Globus pallidus (tissue), 1 donor: ENCODE results near the gene DSE.
A peak's percentile ranks its signal among the peaks of the same experiment; 100 is the strongest.

ENCODE experiments used
- DNase-seq: peaks from one replicate; pipeline ENCODE4 v3.0.0-alpha.2; 2015; ENCODE audit warnings: low spot score

DSE gene

DNA sequence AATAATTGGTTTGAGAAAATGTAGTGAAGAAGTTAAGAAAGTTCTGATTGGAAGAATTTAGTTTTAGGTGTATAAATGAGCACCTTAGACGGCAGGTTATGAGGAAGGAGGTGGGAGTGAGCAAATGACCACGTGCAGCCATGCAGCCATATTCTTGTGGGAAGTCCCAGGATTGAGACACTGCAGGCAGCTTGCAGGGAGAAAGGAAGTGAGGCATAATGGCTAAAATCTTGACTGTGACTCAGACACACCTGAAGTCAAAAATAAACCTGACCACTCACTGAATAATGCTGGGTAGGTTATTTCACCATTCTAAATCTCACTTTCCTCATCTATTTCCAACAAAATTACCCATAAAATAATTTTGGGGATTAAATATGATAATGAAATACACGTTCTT, 16.6 kb downstream of the DSE start:
- DNase-seq: no peak

DNA sequence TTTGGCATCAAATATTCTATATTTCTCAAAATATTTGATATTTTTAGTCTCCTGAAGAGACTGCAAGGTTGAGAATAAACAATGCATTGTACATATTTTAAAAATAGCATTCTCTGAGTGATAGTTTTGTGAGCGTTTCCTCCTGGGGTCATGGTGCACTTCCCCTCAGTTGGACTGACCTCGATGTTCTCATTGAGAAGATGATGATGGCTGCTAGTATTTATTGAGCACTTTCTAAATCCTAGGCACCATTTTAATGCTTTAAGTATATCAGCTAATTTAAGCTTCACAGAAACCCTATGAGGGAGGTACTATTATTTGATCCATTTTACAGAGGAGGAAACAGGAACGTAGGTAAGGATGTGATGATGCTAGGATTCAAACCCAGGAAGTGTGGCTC, 18.2 kb downstream of the DSE start:
- no peak for DNase-seq

DNA sequence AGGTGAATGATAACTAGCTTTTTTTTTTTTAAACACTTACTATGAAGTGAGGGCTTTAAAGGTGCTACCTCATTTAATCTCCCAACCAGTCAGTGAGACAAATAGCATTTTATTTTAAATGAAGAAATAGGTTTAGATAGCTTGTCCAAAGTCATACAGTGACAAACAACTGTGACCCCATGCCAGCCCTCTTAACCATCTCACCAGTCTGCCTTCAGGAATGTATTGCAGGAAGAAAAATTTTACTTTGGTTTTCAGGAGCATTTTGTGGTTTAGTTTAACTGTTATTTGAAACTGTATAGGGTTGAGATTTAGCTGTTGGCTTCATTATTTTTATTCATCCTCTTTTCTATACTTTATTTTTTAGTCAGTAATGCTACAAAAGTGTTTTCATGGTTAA, 18.6 kb downstream of the DSE start:
- no peak for DNase-seq

DNA sequence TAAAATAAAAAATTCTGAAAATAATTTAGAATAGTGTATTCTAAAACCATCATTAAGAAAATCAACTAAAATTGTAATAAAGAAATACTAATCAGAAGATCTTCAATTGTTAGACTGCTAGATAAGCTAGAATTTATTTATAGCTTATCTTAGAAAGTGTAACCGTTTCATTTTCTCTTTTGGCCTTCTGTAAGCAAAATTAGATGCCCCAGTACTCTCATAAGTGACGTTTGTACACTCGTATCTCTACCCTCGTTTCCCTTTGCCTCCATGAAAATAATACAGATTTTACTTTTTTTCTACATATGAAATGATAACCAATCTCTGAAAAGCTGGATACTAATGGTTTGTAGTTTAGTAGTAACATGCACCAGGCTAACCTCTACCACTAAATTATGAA, 19.8 kb downstream of the DSE start:
- no peak for DNase-seq

DNA sequence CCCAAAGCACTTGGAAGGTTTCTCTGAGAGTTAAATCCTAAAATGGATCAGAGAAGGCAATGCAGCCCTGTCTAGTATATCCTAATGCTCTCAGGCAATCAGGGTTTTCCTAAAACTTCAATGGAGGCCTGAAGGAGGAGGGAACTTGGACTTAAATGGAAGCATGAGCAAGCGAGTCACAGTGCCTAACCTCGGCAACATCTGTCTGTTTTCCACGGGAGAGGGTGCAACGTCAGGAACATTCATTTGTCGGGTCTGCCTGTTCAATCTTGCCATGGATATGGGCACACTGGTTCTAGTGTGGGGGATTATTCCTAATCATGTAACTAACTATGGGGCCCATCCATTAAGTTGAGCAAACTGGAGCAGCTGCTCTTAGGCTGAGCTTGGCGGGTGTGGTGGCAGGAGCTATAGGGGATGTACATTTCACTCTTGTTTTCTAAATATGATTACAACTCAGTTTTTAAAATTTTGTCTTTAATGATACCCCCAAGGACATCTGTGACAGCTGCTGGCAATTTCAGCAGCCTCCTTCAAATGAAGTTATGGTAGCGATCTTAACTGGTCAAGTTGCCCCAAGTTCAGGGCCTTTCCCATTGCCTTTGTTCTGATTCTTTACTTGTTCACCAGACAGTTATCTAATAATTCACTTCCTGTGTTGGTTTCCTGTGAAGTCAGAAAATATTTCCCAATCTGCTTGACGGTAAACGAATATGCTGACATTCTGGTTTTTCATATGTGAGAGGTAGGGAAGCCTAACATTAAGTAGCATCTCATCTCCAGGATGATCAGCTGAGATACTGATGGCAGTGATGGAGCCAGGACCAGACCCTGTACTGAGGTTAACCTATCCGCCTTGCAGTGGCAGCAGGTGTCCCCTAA, 21.6 kb downstream of the DSE start:
- DNase-seq: no peak

DNA sequence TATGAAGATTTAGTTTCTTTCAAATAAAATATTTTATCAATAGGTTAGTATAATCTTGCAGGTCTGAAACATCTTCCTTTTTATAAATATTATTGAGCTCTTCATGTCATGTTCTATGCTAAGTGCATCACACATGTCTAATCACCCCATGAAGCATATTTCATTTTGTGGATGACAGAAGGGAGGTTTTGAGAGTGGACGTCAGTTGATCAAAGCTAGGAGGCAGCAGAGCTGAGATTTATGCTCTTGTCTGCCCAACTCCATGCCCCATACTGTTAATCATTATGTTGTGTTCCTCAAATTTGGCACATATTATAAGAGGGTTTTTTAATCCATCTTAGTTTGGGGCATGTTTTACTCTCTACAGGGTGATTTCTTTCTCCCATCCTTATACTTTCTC, 22.7 kb downstream of the DSE start:
- DNase-seq: no peak

DNA sequence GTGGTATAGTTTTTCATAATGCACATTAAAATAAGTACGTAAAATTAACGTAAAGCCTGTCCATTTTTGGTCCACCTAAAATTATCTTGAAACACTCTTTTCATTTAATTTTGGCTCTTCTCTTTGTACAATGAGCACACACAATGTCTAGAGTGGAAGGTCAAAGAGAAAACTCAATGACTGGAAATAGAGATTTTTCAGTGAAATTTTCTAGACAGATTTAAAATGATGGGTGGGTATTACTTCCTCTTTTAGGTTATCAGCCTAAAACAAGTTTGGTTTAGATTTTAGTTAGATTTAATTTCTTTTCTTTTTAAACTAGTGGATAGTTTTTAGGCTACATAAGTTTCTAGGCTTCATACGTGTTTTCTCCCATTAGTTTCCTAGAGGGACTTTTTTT, 24.9 kb downstream of the DSE start:
- DNase-seq: no peak

DNA sequence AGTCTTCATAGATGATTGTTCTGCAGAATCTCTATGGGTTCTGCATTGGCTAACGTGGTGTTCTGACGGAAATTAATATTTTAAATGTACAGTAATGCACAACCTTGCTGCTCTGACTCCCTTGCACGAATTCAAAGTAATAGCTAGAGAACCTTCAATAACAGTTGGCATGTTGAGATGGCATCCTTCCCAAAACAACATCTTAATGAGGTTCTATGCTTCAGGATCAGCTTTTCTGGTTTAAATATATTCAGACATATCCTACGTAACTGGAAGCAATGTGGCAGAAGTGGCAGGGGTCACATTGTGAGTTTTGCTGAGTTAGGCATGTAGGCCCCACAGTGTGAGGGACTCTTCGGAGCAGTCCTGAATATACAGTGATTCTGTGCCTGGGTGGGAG, 25.7 kb downstream of the DSE start:
- no peak for DNase-seq

DNA sequence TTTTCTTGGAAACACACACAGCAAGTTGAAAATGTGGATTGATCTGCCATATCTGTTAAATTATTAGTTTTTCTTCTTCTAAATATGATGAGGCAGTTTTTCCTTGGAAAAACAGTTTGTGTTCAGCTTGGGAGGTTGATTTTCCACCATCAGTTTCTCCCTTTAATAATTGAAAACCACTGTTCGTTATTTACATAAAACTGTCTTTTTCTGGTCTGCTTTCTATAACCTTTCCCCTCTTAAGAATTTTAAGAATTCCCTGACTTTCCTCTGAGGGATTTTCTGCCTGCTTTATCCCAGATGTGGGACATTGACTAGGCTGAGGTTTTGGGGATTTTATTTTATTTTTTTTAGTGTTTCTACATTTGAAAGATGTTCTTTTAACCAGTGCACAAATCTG, 27.2 kb downstream of the DSE start:
- DNase-seq: no peak

DNA sequence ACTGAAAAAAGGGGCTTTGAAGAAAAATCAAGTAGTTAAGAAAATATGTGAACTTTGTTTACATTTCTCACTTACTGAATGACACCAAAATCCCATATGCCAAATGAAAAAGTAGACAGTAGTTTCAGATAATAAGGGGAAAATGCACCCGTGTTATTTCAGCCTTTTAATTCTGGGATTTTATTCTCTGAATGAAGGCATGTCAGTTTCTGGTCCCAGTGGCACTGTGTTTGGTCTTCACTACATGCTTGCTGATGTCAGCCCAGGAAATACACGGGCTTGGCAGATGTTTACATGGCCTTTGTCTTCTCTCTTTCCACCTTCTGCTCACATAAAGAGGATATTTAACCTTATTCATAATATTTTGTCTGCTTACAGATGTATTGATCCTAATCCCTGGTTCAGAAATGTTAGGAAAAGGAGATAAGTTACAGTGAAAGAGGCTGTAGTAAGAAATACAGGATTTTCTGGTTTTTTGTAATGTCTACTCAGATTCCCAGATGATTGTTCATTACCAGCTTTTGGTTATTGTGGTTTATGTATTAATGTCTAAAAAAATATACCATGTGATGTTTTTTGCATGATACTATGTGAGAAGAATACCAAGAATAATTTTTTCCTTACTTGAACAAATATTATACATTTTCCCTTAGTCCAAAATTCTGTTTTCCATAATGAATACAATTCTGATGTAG, 27.7 kb downstream of the DSE start:
- no peak for DNase-seq

DNA sequence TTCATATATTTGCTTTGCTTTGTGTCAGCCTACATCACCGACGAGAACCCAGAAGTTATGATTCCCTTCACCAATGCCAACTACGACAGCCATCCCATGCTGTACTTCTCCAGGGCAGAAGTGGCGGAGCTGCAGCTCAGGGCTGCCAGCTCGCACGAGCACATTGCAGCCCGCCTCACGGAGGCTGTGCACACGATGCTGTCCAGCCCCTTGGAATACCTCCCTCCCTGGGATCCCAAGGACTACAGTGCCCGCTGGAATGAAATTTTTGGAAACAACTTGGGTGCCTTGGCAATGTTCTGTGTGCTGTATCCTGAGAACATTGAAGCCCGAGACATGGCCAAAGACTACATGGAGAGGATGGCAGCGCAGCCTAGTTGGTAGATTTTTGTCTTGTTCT, 28.5 kb downstream of the DSE start:
- DNase-seq: no peak

DNA sequence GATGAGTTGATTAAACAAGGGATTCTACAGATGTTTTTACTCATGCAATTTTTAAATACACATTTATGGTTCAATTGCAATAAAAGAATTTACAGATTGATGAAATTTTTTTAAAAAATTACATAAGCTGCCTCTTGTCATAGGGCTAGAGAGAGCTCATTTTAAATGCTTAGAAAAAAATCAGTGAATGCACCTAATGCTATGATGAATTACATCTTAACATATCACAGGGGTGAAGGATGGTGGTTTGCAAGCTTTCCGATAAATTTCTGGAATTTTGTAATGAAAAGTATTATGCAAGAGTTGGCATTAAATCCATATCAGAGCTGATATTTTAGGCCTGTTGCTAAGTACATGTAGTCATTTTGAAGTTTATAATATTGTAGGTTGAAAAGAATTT, 29.6 kb downstream of the DSE start:
- no peak for DNase-seq

DNA sequence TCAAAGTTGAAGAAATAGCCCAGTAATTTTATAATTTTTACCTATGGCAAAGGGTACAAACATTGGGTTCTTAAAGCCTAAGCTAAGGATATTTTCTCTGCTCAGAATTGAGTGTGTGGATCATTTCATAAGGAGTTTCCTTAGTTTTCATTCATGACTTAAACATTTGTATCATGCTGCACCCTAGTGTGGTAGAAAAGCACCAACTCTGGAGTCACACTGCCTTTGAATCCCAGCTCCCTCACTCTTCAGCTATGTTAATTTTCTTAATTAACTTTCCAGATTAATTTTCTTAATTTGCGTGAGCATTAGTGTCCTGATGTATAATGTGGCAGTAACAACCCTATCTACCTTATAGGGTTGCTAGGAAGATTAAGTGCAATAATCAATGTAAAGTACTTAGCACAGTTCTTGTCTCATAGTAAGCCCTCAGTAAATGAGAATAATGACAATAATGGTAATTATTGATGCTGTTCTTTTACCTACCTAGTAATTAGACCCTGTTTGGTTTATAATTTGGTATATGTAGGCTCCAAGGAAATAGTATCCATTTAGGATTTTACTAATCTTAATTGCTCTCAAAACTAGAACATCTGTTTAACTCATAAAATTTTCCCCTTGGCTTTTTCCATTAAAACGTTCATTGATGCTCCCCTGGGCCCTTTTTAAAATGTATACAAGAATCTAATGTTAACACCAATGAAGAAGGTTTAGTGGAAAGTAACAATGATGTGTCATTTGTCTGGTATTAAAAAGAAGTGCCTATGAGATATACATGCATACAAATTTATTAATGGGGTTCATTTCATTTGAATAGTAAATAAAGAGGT, 31.6 kb downstream of the DSE start:
- no peak for DNase-seq

DNA sequence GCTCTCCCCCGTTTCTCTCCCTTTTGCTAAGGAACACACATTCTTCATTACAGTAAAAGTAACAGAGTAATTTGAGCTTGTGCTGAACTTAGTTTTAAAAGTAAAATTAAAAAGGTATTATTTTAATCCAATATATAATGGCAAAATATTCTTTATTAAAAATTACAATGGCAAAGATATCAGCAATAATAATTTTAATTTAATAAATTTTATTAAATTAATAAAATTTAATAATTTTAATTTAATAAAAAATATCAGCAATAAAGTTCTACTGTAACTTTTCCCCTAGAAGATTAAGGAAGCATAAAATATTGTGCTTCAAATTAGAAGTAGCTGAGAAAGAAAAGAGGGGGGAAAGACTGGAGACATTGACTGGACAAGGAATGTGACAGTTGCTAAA, 32.5 kb downstream of the DSE start:
- no peak for DNase-seq

DNA sequence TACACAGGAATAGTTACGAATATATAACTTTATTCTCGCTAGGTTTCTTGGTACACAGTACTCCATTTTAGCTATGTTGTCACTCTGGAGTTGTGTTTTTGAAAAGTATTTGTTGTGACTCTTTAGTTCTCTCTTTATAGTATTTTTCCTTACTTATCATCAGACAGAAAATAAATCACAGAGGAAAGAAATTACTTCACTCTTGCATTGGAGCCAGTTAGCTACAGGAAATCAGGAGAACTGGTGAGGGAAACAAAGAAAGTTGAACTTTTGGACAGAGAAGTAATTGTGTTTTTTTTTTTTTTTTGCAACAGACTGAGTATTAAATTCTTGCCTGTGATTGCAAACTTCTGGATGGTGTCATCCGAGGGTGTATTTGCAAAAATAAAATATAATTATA, 33.9 kb downstream of the DSE start:
- no peak for DNase-seq

DNA sequence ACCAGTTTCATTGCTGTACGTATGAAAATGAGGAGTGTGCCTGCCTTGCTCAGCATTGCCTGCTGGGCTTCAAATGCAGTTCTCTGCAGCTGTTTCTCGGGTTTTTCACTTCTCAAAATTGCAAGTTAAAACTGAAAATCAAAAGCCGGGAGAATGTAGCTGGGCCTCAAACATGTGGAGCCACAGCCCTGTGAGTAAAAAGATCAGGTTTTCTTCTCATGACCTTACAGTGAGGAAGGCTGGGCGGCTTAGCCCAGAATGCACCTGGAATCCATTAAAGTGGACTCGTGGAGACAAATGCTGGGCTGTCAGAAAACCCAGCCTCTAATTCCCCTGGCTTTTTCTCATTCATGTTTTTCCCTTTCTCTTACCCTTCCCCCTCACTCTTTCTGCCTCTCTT, 34.4 kb downstream of the DSE start:
- DNase-seq: peak; percentile 37

DNA sequence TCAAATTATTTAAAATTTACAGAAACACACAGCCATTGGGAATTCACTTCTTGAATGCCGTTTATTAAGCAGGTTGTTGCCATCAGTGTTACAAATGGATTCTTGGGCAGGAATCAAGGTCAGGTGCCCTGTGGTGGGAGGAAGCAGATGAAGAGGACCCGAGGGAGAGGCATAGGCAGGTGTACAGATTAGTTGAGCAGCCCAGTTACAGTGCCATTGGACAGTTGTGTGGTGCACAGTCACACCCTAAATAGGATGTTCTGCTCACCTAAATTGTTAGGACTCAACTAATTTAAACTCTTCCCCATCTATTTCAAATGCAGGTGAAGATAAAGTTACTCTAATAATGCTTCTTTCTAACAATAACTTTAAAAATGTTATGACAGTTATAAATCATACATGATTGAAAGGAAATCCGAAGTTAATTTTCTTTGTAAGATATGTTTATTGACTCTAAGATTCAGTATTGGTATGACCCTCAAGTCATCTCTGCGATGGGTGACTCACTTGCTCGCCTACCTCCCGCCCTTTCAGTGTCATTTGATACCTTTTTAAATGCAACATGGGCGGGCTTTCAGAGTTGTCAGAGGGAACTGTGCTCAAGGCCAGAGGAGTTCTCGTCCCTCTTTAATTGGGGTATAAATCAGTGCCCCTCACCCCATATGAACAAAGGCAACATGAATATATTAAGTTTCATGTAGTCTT, 35.1 kb downstream of the DSE start:
- no peak for DNase-seq

DNA sequence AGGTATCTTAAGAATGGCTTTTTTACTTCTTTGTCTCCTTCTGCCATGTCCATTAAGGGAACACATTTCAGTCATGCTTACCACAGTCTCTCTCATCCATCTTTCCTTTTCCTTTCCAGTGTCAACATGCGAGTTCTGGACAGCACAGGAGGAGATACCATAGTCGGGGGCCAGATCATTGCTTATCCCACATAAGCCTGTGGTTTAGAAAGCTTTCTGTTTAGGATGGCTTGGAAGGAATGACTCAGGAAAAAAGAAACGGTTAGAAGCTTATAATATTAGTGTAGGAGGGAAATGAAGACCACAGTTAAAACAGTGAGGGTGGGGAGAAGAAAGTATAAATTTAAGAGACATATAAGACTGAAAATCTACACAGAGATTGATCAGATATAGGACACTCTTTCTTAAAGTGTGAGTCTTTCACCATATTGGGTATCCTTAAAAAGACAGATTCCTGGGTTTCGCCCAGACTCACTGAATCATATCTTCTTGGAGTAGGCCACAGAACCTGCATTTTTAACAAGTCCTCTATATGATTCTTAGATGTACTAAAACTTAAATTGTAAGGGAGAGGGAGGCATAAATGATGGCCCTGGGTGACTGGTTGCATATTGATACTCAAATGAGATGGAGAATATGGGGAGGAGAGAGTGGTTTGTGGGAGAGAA, 36.1 kb downstream of the DSE start:
- no peak for DNase-seq

DNA sequence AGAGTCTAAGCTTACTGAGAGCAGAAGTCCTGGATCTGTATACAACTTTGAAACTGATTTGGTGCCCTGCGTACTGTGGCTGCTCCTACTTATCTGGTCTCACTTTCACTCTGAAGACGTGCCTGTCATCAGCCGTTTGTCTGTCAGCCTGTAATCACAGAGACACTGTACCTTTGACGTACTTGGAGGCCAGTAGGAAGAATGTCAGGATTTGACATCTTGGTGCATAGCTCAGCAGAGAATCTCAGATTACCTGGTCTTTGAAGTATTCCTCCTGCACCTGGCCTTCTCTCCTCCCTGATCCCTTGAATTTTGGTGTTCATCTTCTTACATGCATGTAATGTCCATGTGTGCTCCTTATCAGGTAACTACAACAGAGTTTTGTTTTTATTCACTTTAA, 37.7 kb downstream of the DSE start:
- no peak for DNase-seq

DNA sequence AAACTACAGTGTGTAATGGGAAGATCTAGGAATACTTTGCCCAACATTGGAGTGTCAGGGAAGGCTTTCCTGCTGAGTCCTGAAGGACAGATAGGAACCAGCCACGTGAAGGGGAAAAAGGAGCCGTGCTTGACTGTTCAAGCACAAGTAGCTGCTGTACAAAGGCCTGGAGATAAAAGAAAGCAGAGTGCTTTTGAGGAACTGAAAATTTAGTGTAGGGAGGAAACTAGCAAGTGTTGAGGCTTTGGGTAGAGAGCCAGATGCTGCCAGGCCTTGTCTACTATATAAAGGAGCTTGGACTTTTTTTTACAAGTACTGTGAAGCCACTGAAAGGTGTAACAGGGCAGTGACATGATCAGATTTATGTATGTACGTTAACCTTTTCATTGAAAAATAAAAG, 39.0 kb downstream of the DSE start:
- peak; percentile 55 for DNase-seq

DNA sequence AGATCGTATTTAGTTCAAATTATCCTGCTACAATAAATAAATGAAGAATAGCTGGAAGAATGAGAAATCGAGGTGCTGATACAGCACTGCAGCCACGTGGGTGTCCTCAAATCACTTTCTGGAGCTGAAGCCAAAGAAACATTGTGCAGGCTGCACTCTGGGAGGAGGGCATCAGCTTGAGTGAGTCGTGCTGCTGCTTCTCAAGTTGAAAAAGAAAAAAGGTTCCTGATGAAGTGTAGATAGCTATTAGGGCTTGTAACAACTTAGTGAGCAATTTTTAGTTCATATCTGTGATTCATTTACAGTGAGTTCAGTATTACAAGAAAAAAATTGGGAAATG, 40.5 kb downstream of the DSE start:
- peak; percentile 24 for DNase-seq

DNA sequence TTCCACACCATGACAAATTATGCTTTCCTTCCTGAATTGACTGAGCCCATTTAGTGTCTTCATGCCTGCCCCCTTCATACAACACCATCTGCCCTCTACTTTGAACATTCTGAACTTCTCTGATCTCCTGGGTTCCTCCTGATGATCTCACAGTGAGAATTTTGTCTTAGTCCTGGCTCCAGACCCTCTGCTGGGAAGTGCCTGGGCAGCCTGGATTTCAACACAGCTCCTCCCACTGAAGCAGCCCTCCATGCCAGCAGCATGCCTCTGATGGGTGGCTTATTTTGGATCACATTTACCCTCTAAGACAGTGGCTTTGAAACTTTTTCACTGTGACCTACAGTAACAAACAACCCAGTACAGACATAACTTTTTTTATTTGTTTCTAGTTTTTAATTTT, 41.5 kb downstream of the DSE start:
- DNase-seq: no peak
